Endothelial cell of umbilical vein (primary cell): ENCODE results near the gene RALB.

Source experiments
- EZH2 ChIP-seq: IDR thresholded peaks from 2 replicates; pipeline ENCODE4 v1.6.1; 2012; ENCODE audit warnings: borderline replicate concordance, low read depth, mild to moderate bottlenecking, moderate library complexity, low read length, inconsistent platforms; ENCODE audit not compliant: severe bottlenecking
- TF ChIP-seq, protein P1 (sequence below), 2 donors: IDR thresholded peaks; 1 replicate in 1 of 2; 2 replicates in 1 of 2; pipeline ENCODE4 v1.5.1; 2011; ENCODE audit warnings: low read length in 2 of 2, mild to moderate bottlenecking in 2 of 2, moderate library complexity in 2 of 2, control low read depth in 1 of 2, inconsistent platforms in 1 of 2, low read depth in 1 of 2; ENCODE audit not compliant: insufficient read depth in 1 of 2; ENCODE audit errors: extremely low read depth in 1 of 2

DNA sequence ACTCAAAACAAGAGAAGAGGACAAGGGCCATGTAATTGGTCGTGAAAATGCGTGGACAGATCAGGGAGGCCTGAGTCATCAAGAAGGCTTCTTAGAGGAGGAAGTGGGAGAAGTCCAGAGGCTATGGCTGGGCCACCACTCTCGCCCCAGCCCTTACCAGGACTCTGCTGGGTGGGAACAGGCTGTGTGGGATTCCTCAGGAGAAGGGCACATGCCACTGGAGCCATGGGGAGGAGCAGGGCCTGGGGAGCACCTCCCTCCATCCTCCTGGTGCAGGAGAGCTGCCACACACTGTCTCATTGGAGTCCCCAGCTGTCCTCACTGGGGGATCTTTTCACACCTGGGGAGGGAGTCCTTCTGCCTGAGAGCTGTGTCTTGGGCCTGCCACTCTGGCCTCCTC, 9.4 kb upstream of the RALB start:
- no peak for TF ChIP-seq EZH2
- TF ChIP-seq, protein P1, sequence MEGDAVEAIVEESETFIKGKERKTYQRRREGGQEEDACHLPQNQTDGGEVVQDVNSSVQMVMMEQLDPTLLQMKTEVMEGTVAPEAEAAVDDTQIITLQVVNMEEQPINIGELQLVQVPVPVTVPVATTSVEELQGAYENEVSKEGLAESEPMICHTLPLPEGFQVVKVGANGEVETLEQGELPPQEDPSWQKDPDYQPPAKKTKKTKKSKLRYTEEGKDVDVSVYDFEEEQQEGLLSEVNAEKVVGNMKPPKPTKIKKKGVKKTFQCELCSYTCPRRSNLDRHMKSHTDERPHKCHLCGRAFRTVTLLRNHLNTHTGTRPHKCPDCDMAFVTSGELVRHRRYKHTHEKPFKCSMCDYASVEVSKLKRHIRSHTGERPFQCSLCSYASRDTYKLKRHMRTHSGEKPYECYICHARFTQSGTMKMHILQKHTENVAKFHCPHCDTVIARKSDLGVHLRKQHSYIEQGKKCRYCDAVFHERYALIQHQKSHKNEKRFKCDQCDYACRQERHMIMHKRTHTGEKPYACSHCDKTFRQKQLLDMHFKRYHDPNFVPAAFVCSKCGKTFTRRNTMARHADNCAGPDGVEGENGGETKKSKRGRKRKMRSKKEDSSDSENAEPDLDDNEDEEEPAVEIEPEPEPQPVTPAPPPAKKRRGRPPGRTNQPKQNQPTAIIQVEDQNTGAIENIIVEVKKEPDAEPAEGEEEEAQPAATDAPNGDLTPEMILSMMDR (IDR thresholded peaks at IDR 0.05; ENCODE audit: extremely low read depth in 1 of 2, insufficient read depth in 1 of 2, low read depth in 1 of 2, low read length in 2 of 2), result no peak
